Activated CD4-positive, alpha-beta T cell treated with anti-CD3 and anti-CD28 coated beads, Interleukin-2, amount 50 U/mL, for 4 hours (primary cell): ENCODE measurements around the gene HTR3A.

Experiments used
- DNase-seq, 2 experiments: peaks; one replicate each; pipeline ENCODE4 v3.0.0-alpha.2; 2020

HTR3A gene

GRCh38 chr11:113980785-113981184 is 5.9 kb downstream of the HTR3A start:
- no peak for DNase-seq

GRCh38 chr11:113982306-113982705 is 7.4 kb downstream of the HTR3A start:
- DNase-seq = no peak

- no peak for DNase-seq
Measured at GRCh38 chr11:113984781-113985180, 9.9 kb downstream of the HTR3A start.

- DNase-seq = no peak
Measured at GRCh38 chr11:113985906-113986305, 11.0 kb downstream of the HTR3A start.

GRCh38 chr11:113986351-113987140 is 11.6 kb downstream of the HTR3A start:
- DNase-seq = no peak

- no peak for DNase-seq
Measured at GRCh38 chr11:113989381-113989780, 14.5 kb downstream of the HTR3A start.

GRCh38 chr11:113989916-113990315 is 15.0 kb downstream of the HTR3A start:
- DNase-seq = no peak

GRCh38 chr11:113991170-113991569 is 16.3 kb downstream of the HTR3A start:
- DNase-seq = no peak

GRCh38 chr11:113991718-113992458 is 17.0 kb downstream of the HTR3A start:
- no peak for DNase-seq

- DNase-seq = no peak
Measured at GRCh38 chr11:113992459-113993110, 17.7 kb downstream of the HTR3A start.

GRCh38 chr11:113994077-113994954 is 19.4 kb downstream of the HTR3A start:
- peak; percentile 14 to 35 for DNase-seq

- DNase-seq = no peak
Measured at GRCh38 chr11:113997473-113997872, 22.6 kb downstream of the HTR3A start.

GRCh38 chr11:113998574-113998973 is 23.7 kb downstream of the HTR3A start:
- no peak for DNase-seq

- no peak for DNase-seq
Measured at GRCh38 chr11:114000526-114000925, 25.6 kb downstream of the HTR3A start.

GRCh38 chr11:114001416-114001815 is 26.5 kb downstream of the HTR3A start:
- no peak for DNase-seq

- no peak for DNase-seq
Measured at GRCh38 chr11:114008331-114008730, 33.4 kb downstream of the HTR3A start.

- DNase-seq = no peak
Measured at GRCh38 chr11:114010931-114011330, 36.0 kb downstream of the HTR3A start.

- DNase-seq = no peak
Measured at GRCh38 chr11:114011443-114011842, 36.5 kb downstream of the HTR3A start.

GRCh38 chr11:114015117-114015516 is 40.2 kb downstream of the HTR3A start:
- no peak for DNase-seq

- no peak for DNase-seq
Measured at GRCh38 chr11:114016986-114017385, 42.1 kb downstream of the HTR3A start.

- no peak for DNase-seq
Measured at GRCh38 chr11:114017723-114018122, 42.8 kb downstream of the HTR3A start.

GRCh38 chr11:114019046-114019445 is 44.1 kb downstream of the HTR3A start:
- no peak for DNase-seq

GRCh38 chr11:114019574-114019973 is 44.7 kb downstream of the HTR3A start:
- no peak for DNase-seq
